Liver (tissue), 9 donors: ENCODE measurements around the gene CCDC138. TPM values are rescaled to one million over a fixed set of nuclear protein-coding genes. Genes with fewer than 3 reads are reported as not detected.

Source experiments
- DNase-seq: peaks from one replicate; pipeline ENCODE4 v3.0.0-alpha.2; 2017; ENCODE audit warnings: low spot score
- H3K27ac ChIP-seq, 2 donors: one replicate each; pipeline ENCODE4 v1.7.0; 2013; ENCODE audit warnings: inconsistent platforms in 2 of 2, low read length in 2 of 2, control low read depth in 1 of 2, low read depth in 1 of 2, mild to moderate bottlenecking in 1 of 2
- H3K27me3 ChIP-seq, 4 donors: one replicate each; pipeline versions ENCODE4 v1.6.1 to v1.7.0; 2013; ENCODE audit warnings: low read length in 3 of 4, inconsistent platforms in 1 of 4, mild to moderate bottlenecking in 1 of 4, moderate library complexity in 1 of 4; ENCODE audit not compliant: control insufficient read depth in 4 of 4, insufficient read depth in 4 of 4
- H3K36me3 ChIP-seq, 4 donors: one replicate each; pipeline versions ENCODE4 v1.6.1 to v1.7.0; 2013; ENCODE audit warnings: low read length in 3 of 4, mild to moderate bottlenecking in 3 of 4, low read depth in 1 of 4, moderate library complexity in 1 of 4; ENCODE audit not compliant: control insufficient read depth in 4 of 4, insufficient read depth in 3 of 4
- H3K4me1 ChIP-seq, 4 donors: one replicate each; pipeline versions ENCODE4 v1.6.1 to v1.7.0; 2013; ENCODE audit warnings: low read length in 3 of 4, mild to moderate bottlenecking in 3 of 4, moderate library complexity in 1 of 4; ENCODE audit not compliant: control insufficient read depth in 4 of 4, insufficient read depth in 4 of 4
- H3K4me3 ChIP-seq, 3 donors: one replicate each; pipeline versions ENCODE4 v1.6.1 to v1.7.0; 2013; ENCODE audit warnings: low read length in 3 of 3, control low read depth in 1 of 3, low read depth in 1 of 3, mild to moderate bottlenecking in 1 of 3
- H3K9ac ChIP-seq, 2 donors: one replicate each; pipeline ENCODE4 v1.7.0; 2013; ENCODE audit warnings: low read length in 2 of 2, mild to moderate bottlenecking in 2 of 2, moderate library complexity in 2 of 2, control low read depth in 1 of 2, low read depth in 1 of 2
- H3K9me3 ChIP-seq, 4 donors: one replicate each; pipeline versions ENCODE4 v1.6.1 to v1.7.0; 2013; ENCODE audit warnings: low read length in 3 of 4; ENCODE audit not compliant: control insufficient read depth in 4 of 4
- FOXA1 ChIP-seq: IDR thresholded peaks from 2 replicates; pipeline ENCODE4 v1.6.1; 2016; ENCODE audit warnings: antibody characterized with exemption
- FOXA2 ChIP-seq: IDR thresholded peaks from 2 replicates; pipeline ENCODE4 v1.6.1; 2016; ENCODE audit warnings: antibody characterized with exemption
- GABPA ChIP-seq, 2 donors: IDR thresholded peaks in 1 of 2; conservative IDR thresholded peaks in 1 of 2; 2 replicates each; pipeline ENCODE4 v1.6.1; 2016; ENCODE audit warnings: antibody characterized with exemption in 2 of 2, mild to moderate bottlenecking in 1 of 2, moderate library complexity in 1 of 2
- HNF4A ChIP-seq, 2 donors: conservative IDR thresholded peaks; 2 replicates each; pipeline ENCODE4 v1.6.1; 2016; ENCODE audit warnings: antibody characterized with exemption in 2 of 2, mild to moderate bottlenecking in 2 of 2
- HNF4G ChIP-seq: IDR thresholded peaks from 2 replicates; pipeline ENCODE4 v1.6.1; 2016; ENCODE audit warnings: antibody characterized with exemption
- JUND ChIP-seq, 2 donors: IDR thresholded peaks; 2 replicates each; pipeline ENCODE4 v1.6.1; 2016; ENCODE audit warnings: antibody characterized with exemption in 2 of 2
- NR2F2 ChIP-seq: IDR thresholded peaks from 2 replicates; pipeline ENCODE4 v1.6.1; 2016; ENCODE audit warnings: antibody characterized with exemption
- RAD21 ChIP-seq, 2 donors: IDR thresholded peaks; 2 replicates each; pipeline ENCODE4 v1.6.1; 2016; ENCODE audit warnings: antibody characterized with exemption in 2 of 2, mild to moderate bottlenecking in 2 of 2
- RXRA ChIP-seq, 2 donors: IDR thresholded peaks; 2 replicates each; pipeline ENCODE4 v1.6.1; 2017 to 2018; ENCODE audit warnings: antibody characterized with exemption in 2 of 2, mild to moderate bottlenecking in 1 of 2
- SP1 ChIP-seq: IDR thresholded peaks from 2 replicates; pipeline ENCODE4 v1.6.1; 2018; ENCODE audit warnings: antibody characterized with exemption, mild to moderate bottlenecking
- TAF1 ChIP-seq: conservative IDR thresholded peaks from 2 replicates; pipeline ENCODE4 v1.6.1; 2016; ENCODE audit warnings: antibody characterized with exemption, mild to moderate bottlenecking
- WGBS: extraction: QIAGEN DNeasy Blood & Tissue Kit; methylation state at CpG from one replicate; pipeline ENCODE4 v1.1.7; 2013; 5-methylcytosine and 5-hydroxymethylcytosine counted together
- polyA plus RNA-seq, 2 donors: library from polyadenylated mRNA; stranded (reverse) in 1 of 2; unstranded in 1 of 2; fragments of 200-250 nt in 1 of 2; fragments of >200 nt in 1 of 2; fragmentation: Nextera tagmentation in 1 of 2; extraction: Ambion mirVana in 1 of 2; gene quantifications; one replicate each; pipeline versions ENCODE4 v1.2.1 to v1.2.3, GENCODE V29; 2013 to 2015
- total RNA-seq, 2 donors: library from RNA; depleted of rRNA; stranded (reverse); fragments of >200 nt; gene quantifications; one replicate each; pipeline ENCODE4 v1.2.3, GENCODE V29; 2014
- TF ChIP-seq, protein P1 (sequence below): IDR thresholded peaks from 2 replicates; pipeline ENCODE4 v1.6.1; 2016; ENCODE audit warnings: antibody characterized with exemption, mild to moderate bottlenecking
- TF ChIP-seq, protein P2 (sequence below): IDR thresholded peaks from 2 replicates; pipeline ENCODE4 v1.6.1; 2016; ENCODE audit warnings: antibody characterized with exemption
- TF ChIP-seq, protein P3 (sequence below): fragments of 150-350 bp; IDR thresholded peaks from 2 replicates; pipeline ENCODE4 v1.5.1; 2017; ENCODE audit warnings: improper control_type of control experiment, low read depth, low read length; ENCODE audit not compliant: missing input control
- TF ChIP-seq, protein P4 (sequence below): IDR thresholded peaks from 2 replicates; pipeline ENCODE4 v1.6.1; 2016; ENCODE audit warnings: antibody characterized with exemption
- donor health status: healthy.
- donor health status: healthy.
- donor health status: healthy.
- donor health status: healthy.
- donor health status: healthy.

The CCDC138 gene
- total and polyA plus RNA-seq, 4 donors = 0.76 to 5.0 (median 2.7) TPM

DNA sequence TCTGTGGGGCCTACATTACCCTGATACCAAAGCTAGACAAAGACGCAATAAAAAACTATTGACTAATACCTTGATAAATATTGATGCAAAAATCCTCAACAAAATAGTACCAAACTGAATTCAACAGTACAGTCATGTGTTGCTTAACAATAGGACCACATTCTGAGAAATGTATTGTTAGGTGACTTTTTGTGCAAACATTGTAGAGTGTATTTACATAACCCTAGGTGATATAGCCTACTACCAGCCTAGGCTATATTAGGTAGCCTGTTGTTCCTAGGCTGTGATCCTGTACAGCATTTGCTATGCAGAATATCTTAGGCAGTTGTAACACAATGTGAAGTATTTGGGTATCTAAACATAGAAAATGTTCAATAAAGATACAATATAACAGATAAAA lies 36.7 kb downstream of the CCDC138 start:
- Histone ChIP-seq H3K9me3 (peaks cover 0 to 5% (median 2%) of the 10 kb centered on the region in 4 donors), H3K4me1 (peaks cover 0 to 4% (median under 1%) of the 10 kb centered on the region in 4 donors), H3K27me3 (no peaks in the 10 kb centered on the region), H3K9ac (no peak overlapping the region), H3K27ac (no peak overlapping the region), H3K4me3 (no peak overlapping the region), H3K36me3 (peaks cover 0 to 7% (median 1%) of the 10 kb centered on the region in 4 donors)
- 96% methylated on average over 1 of the region's 1 CpG for WGBS
- DNase-seq = no peak
- TF ChIP-seq JUND (IDR thresholded peaks at IDR 0.05) (no peak), HNF4G (no peak)

DNA sequence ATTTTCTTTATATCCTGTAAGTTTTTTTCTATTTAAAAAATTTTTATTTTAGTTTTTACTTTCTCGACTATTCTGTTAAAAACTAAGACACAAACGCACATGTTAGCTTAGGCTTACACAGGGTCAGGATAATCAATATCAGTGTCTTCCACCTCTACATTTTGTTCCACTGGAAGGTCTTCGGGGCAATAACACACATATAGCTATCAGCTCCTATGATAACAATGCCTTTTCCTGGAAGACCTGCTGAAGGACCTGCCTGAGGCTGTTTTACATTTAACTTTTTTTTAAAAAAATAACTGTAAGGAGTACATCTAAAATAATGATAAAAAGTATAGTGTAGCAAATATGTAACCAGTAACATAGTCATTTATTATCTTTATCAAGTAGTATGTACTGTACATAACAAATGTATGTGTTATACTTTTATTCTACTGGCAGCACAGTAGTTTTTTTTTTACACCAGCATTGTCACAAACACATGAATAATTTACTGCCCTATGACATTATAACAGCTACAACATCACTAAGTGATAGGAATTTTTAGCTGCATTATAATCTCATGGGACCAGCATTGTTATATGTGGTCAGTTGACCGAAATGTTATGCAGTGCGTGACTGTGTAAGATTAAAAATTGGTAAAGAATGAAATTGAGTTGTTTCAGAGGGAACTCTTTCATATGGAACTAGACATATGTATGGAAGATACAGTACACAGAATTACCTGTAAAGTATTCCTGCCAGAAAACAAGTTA lies 37.9 kb downstream of the CCDC138 start:
- Histone ChIP-seq H3K36me3 (peaks cover 0 to 3% (median 0%) of the 10 kb centered on the region in 4 donors), H3K4me3 (no peak overlapping the region), H3K4me1 (peaks cover 0 to 4% (median under 1%) of the 10 kb centered on the region in 4 donors), H3K9me3 (peaks cover 0 to 2% (median under 1%) of the 10 kb centered on the region in 4 donors), H3K27ac (no peak overlapping the region), H3K9ac (no peak overlapping the region), H3K27me3 (no peaks in the 10 kb centered on the region)
- 89% methylated on average over 5 of the region's 5 CpGs for WGBS
- no peak for DNase-seq
- TF ChIP-seq FOXA1 (no peak), RXRA (IDR thresholded peaks at IDR 0.05) (no peak), TAF1 (no peak), JUND (IDR thresholded peaks at IDR 0.05) (no peak), GABPA (IDR thresholded peaks at IDR 0.05 in 1 of 2, conservative IDR thresholded peaks at IDR 0.05 in 1 of 2) (no peak), RAD21 (IDR thresholded peaks at IDR 0.05) (no peak), SP1 (no peak), HNF4A (conservative IDR thresholded peaks at IDR 0.05) (no peak), NR2F2 (no peak), FOXA2 (no peak)
- TF ChIP-seq, protein P1, sequence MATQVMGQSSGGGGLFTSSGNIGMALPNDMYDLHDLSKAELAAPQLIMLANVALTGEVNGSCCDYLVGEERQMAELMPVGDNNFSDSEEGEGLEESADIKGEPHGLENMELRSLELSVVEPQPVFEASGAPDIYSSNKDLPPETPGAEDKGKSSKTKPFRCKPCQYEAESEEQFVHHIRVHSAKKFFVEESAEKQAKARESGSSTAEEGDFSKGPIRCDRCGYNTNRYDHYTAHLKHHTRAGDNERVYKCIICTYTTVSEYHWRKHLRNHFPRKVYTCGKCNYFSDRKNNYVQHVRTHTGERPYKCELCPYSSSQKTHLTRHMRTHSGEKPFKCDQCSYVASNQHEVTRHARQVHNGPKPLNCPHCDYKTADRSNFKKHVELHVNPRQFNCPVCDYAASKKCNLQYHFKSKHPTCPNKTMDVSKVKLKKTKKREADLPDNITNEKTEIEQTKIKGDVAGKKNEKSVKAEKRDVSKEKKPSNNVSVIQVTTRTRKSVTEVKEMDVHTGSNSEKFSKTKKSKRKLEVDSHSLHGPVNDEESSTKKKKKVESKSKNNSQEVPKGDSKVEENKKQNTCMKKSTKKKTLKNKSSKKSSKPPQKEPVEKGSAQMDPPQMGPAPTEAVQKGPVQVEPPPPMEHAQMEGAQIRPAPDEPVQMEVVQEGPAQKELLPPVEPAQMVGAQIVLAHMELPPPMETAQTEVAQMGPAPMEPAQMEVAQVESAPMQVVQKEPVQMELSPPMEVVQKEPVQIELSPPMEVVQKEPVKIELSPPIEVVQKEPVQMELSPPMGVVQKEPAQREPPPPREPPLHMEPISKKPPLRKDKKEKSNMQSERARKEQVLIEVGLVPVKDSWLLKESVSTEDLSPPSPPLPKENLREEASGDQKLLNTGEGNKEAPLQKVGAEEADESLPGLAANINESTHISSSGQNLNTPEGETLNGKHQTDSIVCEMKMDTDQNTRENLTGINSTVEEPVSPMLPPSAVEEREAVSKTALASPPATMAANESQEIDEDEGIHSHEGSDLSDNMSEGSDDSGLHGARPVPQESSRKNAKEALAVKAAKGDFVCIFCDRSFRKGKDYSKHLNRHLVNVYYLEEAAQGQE = no peak
- TF ChIP-seq, protein P2, sequence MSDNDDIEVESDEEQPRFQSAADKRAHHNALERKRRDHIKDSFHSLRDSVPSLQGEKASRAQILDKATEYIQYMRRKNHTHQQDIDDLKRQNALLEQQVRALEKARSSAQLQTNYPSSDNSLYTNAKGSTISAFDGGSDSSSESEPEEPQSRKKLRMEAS = no peak
- TF ChIP-seq, protein P3, sequence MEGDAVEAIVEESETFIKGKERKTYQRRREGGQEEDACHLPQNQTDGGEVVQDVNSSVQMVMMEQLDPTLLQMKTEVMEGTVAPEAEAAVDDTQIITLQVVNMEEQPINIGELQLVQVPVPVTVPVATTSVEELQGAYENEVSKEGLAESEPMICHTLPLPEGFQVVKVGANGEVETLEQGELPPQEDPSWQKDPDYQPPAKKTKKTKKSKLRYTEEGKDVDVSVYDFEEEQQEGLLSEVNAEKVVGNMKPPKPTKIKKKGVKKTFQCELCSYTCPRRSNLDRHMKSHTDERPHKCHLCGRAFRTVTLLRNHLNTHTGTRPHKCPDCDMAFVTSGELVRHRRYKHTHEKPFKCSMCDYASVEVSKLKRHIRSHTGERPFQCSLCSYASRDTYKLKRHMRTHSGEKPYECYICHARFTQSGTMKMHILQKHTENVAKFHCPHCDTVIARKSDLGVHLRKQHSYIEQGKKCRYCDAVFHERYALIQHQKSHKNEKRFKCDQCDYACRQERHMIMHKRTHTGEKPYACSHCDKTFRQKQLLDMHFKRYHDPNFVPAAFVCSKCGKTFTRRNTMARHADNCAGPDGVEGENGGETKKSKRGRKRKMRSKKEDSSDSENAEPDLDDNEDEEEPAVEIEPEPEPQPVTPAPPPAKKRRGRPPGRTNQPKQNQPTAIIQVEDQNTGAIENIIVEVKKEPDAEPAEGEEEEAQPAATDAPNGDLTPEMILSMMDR = no peak
- TF ChIP-seq, protein P4, sequence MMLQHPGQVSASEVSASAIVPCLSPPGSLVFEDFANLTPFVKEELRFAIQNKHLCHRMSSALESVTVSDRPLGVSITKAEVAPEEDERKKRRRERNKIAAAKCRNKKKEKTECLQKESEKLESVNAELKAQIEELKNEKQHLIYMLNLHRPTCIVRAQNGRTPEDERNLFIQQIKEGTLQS = no peak
